Hepatocyte (in vitro differentiated cells): ENCODE results near the gene PIK3C2G.

Experiments
- EZH2 ChIP-seq: fragments of 200-600 bp; sonication (generic); IDR thresholded peaks from 2 replicates; pipeline ENCODE4 v1.6.1; 2016; ENCODE audit warnings: antibody characterized with exemption, mild to moderate bottlenecking, borderline replicate concordance
- EZH2phosphoT487 ChIP-seq: fragments of 200-600 bp; sonication (generic); IDR thresholded peaks from one replicate; pipeline ENCODE4 v1.6.1; 2018; ENCODE audit warnings: antibody characterized with exemption, mild to moderate bottlenecking, low read depth, moderate library complexity; ENCODE audit not compliant: unreplicated experiment, severe bottlenecking
- TF ChIP-seq, protein P1 (sequence below): fragments of 200-600 bp; sonication (generic); IDR thresholded peaks from 2 replicates; pipeline ENCODE4 v1.5.1; 2016; ENCODE audit warnings: antibody characterized with exemption, mild to moderate bottlenecking; ENCODE audit not compliant: poor library complexity

DNA sequence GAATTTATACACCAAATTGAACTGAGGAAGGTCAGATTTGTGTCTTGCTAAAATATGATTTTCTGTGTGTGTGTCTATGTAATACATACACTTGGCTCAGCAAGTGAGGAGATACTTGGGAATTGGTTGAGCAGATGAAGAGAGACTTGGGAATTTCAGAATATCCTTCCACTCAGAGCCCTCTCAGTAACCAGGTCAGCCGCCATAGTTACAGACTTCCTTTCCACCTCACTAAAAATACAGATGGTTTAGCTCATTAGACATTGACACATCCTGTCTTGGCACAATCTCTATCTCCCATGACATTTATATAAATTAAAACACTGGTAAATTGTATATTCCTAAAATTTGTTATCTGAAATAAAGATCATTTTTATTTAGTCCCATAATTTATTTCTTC is 15.9 kb downstream of the PIK3C2G start:
- TF ChIP-seq, protein P1, sequence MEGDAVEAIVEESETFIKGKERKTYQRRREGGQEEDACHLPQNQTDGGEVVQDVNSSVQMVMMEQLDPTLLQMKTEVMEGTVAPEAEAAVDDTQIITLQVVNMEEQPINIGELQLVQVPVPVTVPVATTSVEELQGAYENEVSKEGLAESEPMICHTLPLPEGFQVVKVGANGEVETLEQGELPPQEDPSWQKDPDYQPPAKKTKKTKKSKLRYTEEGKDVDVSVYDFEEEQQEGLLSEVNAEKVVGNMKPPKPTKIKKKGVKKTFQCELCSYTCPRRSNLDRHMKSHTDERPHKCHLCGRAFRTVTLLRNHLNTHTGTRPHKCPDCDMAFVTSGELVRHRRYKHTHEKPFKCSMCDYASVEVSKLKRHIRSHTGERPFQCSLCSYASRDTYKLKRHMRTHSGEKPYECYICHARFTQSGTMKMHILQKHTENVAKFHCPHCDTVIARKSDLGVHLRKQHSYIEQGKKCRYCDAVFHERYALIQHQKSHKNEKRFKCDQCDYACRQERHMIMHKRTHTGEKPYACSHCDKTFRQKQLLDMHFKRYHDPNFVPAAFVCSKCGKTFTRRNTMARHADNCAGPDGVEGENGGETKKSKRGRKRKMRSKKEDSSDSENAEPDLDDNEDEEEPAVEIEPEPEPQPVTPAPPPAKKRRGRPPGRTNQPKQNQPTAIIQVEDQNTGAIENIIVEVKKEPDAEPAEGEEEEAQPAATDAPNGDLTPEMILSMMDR = no peak
- TF ChIP-seq EZH2 = no peak
- TF ChIP-seq EZH2phosphoT487 = no peak
